PFSK-1 (cell line): ENCODE data around the gene DPEP1. TPM values are rescaled to one million over a fixed set of nuclear protein-coding genes. Genes with fewer than 3 reads are reported as not detected.

Source experiments
- FOXP2 ChIP-seq: optimal IDR thresholded peaks from 2 replicates; pipeline ENCODE3; 2011; ENCODE audit warnings: borderline replicate concordance, control low read depth, inconsistent platforms; ENCODE audit not compliant: insufficient read depth; ENCODE audit errors: extremely low read length, extremely low read depth
- POLR2AphosphoS5 ChIP-seq: IDR thresholded peaks from 2 replicates; pipeline ENCODE4 v1.6.1; 2012; ENCODE audit warnings: low read depth, mild to moderate bottlenecking, control low read depth, low read length, moderate library complexity
- REST ChIP-seq, 2 experiments: IDR thresholded peaks; 2 replicates each; pipeline versions ENCODE4 v1.6.1 to v1.8.0; 2011 to 2012; ENCODE audit warnings: low read depth in 2 of 2, low read length in 2 of 2, control low read depth in 1 of 2, inconsistent platforms in 1 of 2, mild to moderate bottlenecking in 1 of 2, moderate library complexity in 1 of 2; ENCODE audit not compliant: insufficient read depth in 1 of 2
- SIN3A ChIP-seq: IDR thresholded peaks from 2 replicates; pipeline ENCODE4 v1.6.1; 2012; ENCODE audit warnings: mild to moderate bottlenecking, low read length, moderate library complexity, borderline replicate concordance; ENCODE audit not compliant: insufficient read depth
- TAF1 ChIP-seq: IDR thresholded peaks from 2 replicates; pipeline ENCODE4 v1.6.1; 2012; ENCODE audit warnings: low read length, control low read depth, borderline replicate concordance; ENCODE audit not compliant: insufficient read depth
- polyA plus RNA-seq: library from polyadenylated mRNA; unstranded; fragments of >200 nt; gene quantifications from one replicate; pipeline ENCODE4 v1.2.1, GENCODE V29; 2012; ENCODE audit warnings: low read depth, missing spikeins; ENCODE audit not compliant: insufficient read length

Gene DPEP1
- 2.2 TPM for polyA plus RNA-seq

DNA sequence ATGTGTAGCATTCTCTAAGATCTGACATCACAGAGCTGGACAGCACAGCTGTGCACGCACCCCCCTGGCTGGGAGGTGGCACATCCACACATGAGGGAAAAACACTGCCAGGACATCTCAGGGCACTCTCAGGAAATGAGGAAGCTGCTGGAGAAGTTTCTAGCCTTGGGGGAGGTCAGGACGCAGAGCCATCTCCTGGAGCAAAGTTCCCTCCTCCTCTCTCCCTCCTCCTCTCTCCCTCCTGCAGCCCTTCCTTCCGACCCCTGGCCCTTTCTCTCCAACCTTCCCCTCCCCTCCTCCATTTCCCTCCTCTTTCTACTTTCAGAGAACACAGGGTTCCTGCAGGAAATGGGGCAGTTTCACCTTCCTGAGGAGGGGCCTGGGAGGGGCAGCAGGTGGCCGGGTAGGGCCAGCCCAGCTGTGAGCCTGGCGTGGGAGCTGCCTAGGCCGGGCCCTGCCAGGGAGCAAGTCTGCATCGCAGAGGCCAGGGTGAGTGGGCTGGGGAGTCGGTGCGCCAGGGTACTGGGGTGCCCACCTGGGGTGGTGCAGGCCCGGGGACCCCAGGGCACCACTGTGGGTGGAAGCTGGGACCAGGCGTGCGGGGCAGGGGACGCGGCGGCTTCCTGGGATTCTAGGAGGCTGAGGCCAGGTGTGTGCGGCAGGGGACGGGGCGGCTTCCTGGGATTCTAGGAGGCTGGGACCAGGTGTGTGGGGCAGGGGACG is at the start of gene DPEP1:
Gene DPEP1 (plus strand): TSS at position 412 of the 723 bp plus-strand sequence. CDS start 16,769 bp downstream, outside the sequence.
- no peak for TF ChIP-seq FOXP2
- TF ChIP-seq REST (IDR thresholded peaks at IDR 0.05; ENCODE audit: insufficient read depth in 1 of 2, low read depth in 2 of 2, low read length in 2 of 2) = no peak
- no peak for TF ChIP-seq POLR2AphosphoS5
- no peak for TF ChIP-seq TAF1

DNA sequence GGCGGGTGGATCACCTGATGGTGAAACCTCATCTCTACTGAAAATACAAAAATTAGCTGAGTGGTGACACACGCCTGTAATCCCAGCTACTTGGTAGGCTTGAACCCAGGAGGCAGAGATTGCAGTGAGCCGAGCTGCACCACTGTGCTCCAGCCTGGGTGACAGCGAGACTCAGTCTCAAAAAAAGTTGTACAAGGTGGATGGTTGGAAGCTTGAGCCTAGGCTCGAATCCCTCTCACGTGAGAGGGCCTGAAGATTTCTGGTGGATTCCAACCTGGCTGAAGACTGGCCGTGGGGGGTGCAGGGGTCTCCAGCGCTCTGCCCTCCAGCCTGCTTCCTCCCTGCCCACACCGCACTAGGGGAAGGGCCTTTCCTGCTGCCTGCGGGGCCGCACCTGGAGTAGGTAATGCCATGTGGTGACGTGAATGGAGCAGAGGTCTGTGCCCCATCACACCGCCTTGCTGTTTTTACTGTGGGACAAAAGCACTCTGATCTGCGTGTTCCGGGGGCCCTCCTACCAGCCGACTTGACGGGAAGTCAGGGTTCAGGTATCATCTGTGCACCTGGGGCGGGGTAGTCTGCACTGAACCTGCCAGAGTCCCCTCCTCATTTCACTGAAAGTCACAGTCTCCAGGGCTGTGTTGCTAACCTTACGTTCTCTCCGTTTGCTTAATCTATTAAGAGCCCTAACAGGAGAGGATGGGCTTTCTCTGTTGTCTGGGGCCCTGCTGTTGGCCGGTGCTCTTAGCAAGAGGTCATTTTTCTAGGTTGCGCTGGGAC is 48.8 kb upstream of the DPEP1 start:
- TF ChIP-seq TAF1 (peak; percentile 26; the same call in 1 of the 2 replicates), POLR2AphosphoS5 (peak; percentile 50), FOXP2 (no peak)

- peak; percentile 50 for TF ChIP-seq FOXP2
- no peak for TF ChIP-seq REST (IDR thresholded peaks at IDR 0.05; ENCODE audit: insufficient read depth in 1 of 2, low read depth in 2 of 2, low read length in 2 of 2)
- peak; percentile 83; the same call in 1 of the 2 replicates for TF ChIP-seq SIN3A
These were observed 48.3 kb upstream of the DPEP1 start for GRCh38 chr16:89565256-89565505.

DNA sequence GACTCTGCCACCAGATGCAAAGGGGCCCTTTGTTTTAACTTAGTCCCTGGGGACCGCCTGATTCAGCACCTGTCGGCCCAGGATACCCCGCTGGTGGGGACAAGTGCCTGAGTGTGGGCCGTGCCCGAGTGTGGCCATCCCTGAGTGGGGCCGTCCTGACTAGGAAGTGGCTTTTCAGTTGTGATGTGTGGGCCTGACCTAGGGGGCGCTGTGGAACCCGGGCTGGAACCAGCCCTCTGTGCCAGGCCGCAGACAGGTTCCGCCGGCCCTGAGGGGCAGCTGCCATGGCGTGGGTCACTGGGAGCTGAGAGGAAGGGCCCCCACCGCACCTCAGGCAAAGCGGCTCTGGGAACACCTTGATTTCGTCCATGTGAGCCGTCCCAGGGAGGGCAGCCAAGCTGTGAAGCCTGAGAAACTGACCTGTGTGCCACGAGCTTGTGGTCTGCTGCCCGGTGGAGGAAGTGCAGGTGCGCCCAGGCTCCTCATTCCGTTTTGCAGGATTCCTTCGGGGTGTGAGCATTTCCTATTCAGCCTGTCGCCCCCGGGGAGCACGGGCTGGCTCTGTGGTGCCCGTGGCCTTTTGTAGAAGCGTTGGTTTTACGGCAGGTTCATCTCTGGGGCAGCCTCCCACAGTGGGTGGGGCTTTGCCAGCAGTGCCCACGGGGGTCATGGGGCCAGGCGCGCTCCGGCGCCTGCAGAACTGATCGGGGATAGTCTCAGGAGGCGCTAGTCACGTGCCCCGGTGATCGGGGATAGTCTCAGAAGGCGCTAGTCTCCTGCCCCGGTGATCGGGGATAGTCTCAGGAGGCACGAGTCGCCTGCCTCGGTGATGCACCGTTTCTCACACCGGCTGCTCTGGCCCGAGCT is 47.7 kb upstream of the DPEP1 start:
- TF ChIP-seq POLR2AphosphoS5 = peak; percentile 25
- no peak; the same call in 1 of the 2 replicates for TF ChIP-seq SIN3A
- TF ChIP-seq FOXP2 = no peak
- TF ChIP-seq REST (IDR thresholded peaks at IDR 0.05; ENCODE audit: insufficient read depth in 1 of 2, low read depth in 2 of 2, low read length in 2 of 2) = no peak
- TF ChIP-seq TAF1 = no peak
